Endodermal cell (in vitro differentiated cells): ENCODE data around the gene ZSCAN20. TPM values are rescaled to one million over a fixed set of nuclear protein-coding genes. Genes with fewer than 3 reads are reported as not detected.

Experiments used
- DNase-seq: peaks from one replicate; pipeline ENCODE4 v3.0.0-alpha.2; 2017
- H3K27ac ChIP-seq: 2 replicates; pipeline ENCODE4 v1.5.1; 2013; ENCODE audit warnings: mild to moderate bottlenecking, low read depth, low read length, moderate library complexity
- H3K27me3 ChIP-seq: 2 replicates; pipeline ENCODE4 v1.6.1; 2013; ENCODE audit warnings: mild to moderate bottlenecking, low read length, moderate library complexity; ENCODE audit not compliant: insufficient read depth, control insufficient read depth, poor library complexity, severe bottlenecking
- H3K36me3 ChIP-seq: 2 replicates; pipeline ENCODE4 v1.7.0; 2013; ENCODE audit warnings: mild to moderate bottlenecking, low read length, moderate library complexity; ENCODE audit not compliant: control insufficient read depth, insufficient read depth
- H3K4me1 ChIP-seq: one replicate; pipeline ENCODE4 v1.7.0; 2013; ENCODE audit warnings: low read length; ENCODE audit not compliant: control insufficient read depth, insufficient read depth
- H3K4me3 ChIP-seq: 2 replicates; pipeline ENCODE4 v1.5.1; 2013; ENCODE audit warnings: mild to moderate bottlenecking, low read length, moderate library complexity
- H3K9ac ChIP-seq: 2 replicates; pipeline ENCODE4 v1.6.1; 2013; ENCODE audit warnings: mild to moderate bottlenecking, low read length, moderate library complexity; ENCODE audit not compliant: poor library complexity, severe bottlenecking; ENCODE audit errors: extremely low read depth
- H3K9me3 ChIP-seq: 2 replicates; pipeline ENCODE4 v1.6.1; 2013; ENCODE audit warnings: mild to moderate bottlenecking, low read length, moderate library complexity; ENCODE audit not compliant: control insufficient read depth
- H3K27ac Mint-ChIP-seq: 2 replicates; pipeline ENCODE4 v1.8.0; 2020; ENCODE audit warnings: mixed read lengths
- H3K27me3 Mint-ChIP-seq: 2 replicates; pipeline ENCODE4 v1.8.0; 2021; ENCODE audit warnings: mild to moderate bottlenecking, mixed read lengths; ENCODE audit not compliant: insufficient read depth
- H3K36me3 Mint-ChIP-seq: 2 replicates; pipeline ENCODE4 v1.8.0; 2020; ENCODE audit warnings: low read depth, mixed read lengths
- H3K4me1 Mint-ChIP-seq: 2 replicates; pipeline ENCODE4 v1.8.0; 2020; ENCODE audit warnings: mixed read lengths
- H3K4me3 Mint-ChIP-seq: 2 replicates; pipeline ENCODE4 v1.8.0; 2020; ENCODE audit warnings: mild to moderate bottlenecking, moderate library complexity, mixed read lengths
- H3K9me3 Mint-ChIP-seq: 2 replicates; pipeline ENCODE4 v1.8.0; 2020; ENCODE audit warnings: mild to moderate bottlenecking, mixed read lengths
- CTCF ChIP-seq: fragments of 200-600 bp; sonication (generic); conservative IDR thresholded peaks from 2 replicates; pipeline ENCODE4 v1.5.0; 2021; ENCODE audit warnings: antibody characterized with exemption, mild to moderate bottlenecking
- WGBS, 2 experiments: methylation state at CpG; one replicate each; pipeline versions ENCODE4 v1.1.5 to v1.1.7; 2013; ENCODE audit warnings: missing lambda C conversion rate in 2 of 2, mixed read lengths in 1 of 2; ENCODE audit not compliant: insufficient coverage in 1 of 2, insufficient read length in 1 of 2; 5-methylcytosine and 5-hydroxymethylcytosine counted together
- total RNA-seq, 2 donors: library from RNA; stranded (reverse); fragmentation: NEBNext Ultra II Directional in 1 of 2; extraction: Animal tissue kit (Norgen Biotek cat#: 25700) in 1 of 2; gene quantifications; 2 replicates in 1 of 2; 3 replicates in 1 of 2; pipeline ENCODE4 v1.2.1, GENCODE V29; 2021

The ZSCAN20 gene
- total RNA-seq, 2 donors from 2014 or later, result 5.8 to 6.1 TPM

GRCh38 chr1:33443080-33443704 is 29.3 kb upstream of the ZSCAN20 start:
- TF ChIP-seq CTCF, result no peak
- no peak overlapping the region for H3K27ac Mint-ChIP-seq
- H3K4me1 Mint-ChIP-seq, result peaks cover 14% of the 10 kb centered on the region

DNA sequence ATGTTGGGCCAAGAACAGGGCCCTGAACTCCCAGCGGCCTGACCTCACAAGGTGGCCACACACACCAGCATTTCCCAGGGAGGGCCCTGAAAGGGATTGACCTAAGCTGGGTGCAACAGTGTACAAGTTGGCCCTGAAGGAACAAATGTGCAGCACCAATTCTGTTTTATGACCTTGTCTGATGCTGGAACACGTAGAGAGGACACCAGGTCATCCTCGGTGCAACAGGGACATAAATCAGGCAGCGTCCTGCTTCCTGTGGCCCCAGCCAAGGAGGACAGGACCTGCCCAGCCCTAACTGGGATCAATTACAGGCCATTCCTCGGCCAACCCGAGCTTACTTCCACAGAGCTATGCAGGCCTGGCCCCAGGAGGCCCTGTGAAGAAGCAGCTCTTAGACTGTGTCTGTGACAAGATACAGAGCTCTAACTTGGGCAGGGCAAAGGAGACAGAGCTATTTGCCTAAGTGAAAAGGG is 28.7 kb upstream of the ZSCAN20 start:
- no peaks in the 10 kb centered on the region for H3K9me3 ChIP-seq
- no peak overlapping the region for H3K4me3 Mint-ChIP-seq
- no peak overlapping the region for H3K9ac ChIP-seq
- no peak for TF ChIP-seq CTCF
- no peaks in the 10 kb centered on the region for H3K4me1 ChIP-seq
- no peaks in the 10 kb centered on the region for H3K9me3 Mint-ChIP-seq
- WGBS, 2 experiments, result 83 to 86% methylated on average over 4 to 6 of the region's 6 CpGs
- H3K27me3 Mint-ChIP-seq, result peaks cover 12% of the 10 kb centered on the region
- no peaks in the 10 kb centered on the region for H3K36me3 Mint-ChIP-seq
- no peak overlapping the region for H3K27ac Mint-ChIP-seq
- H3K27me3 ChIP-seq, result peaks cover 4% of the 10 kb centered on the region
- no peaks in the 10 kb centered on the region for H3K36me3 ChIP-seq
- H3K4me3 ChIP-seq, result no peak overlapping the region
- no peak overlapping the region for H3K27ac ChIP-seq
- H3K4me1 Mint-ChIP-seq, result peaks cover 17% of the 10 kb centered on the region
- DNase-seq, result peak; percentile 47

More at GRCh38 chr1:33443080-33443704, 29.3 kb upstream of the ZSCAN20 start:
- no peak for DNase-seq
- no peaks in the 10 kb centered on the region for H3K9me3 ChIP-seq
- 55 to 67% methylated on average over 3 of the region's 4 CpGs for WGBS, 2 experiments
- no peaks in the 10 kb centered on the region for H3K4me1 ChIP-seq
- H3K27me3 ChIP-seq, result peaks cover 4% of the 10 kb centered on the region
- H3K27me3 Mint-ChIP-seq, result peaks cover 9% of the 10 kb centered on the region
- H3K36me3 Mint-ChIP-seq, result no peaks in the 10 kb centered on the region
- no peak overlapping the region for H3K4me3 ChIP-seq
- no peak overlapping the region for H3K9ac ChIP-seq
- no peak overlapping the region for H3K4me3 Mint-ChIP-seq
- no peaks in the 10 kb centered on the region for H3K36me3 ChIP-seq
- no peaks in the 10 kb centered on the region for H3K9me3 Mint-ChIP-seq
- H3K27ac ChIP-seq, result no peak overlapping the region

GRCh38 chr1:33445108-33445507 is 27.3 kb upstream of the ZSCAN20 start:
- no peaks in the 10 kb centered on the region for H3K36me3 Mint-ChIP-seq
- Histone ChIP-seq H3K9ac (no peak overlapping the region), H3K9me3 (no peaks in the 10 kb centered on the region), H3K27ac (no peak overlapping the region), H3K4me1 (no peaks in the 10 kb centered on the region), H3K36me3 (no peaks in the 10 kb centered on the region), H3K4me3 (no peak overlapping the region), H3K27me3 (peaks cover 4% of the 10 kb centered on the region)
- peaks cover 12% of the 10 kb centered on the region for H3K27me3 Mint-ChIP-seq
- WGBS, 2 experiments, result 91 to 93% methylated on average over 6 of the region's 6 CpGs
- DNase-seq, result no peak
- no peak for TF ChIP-seq CTCF
- H3K9me3 Mint-ChIP-seq, result no peaks in the 10 kb centered on the region
- peaks cover 19% of the 10 kb centered on the region for H3K4me1 Mint-ChIP-seq
- no peak overlapping the region for H3K4me3 Mint-ChIP-seq
- no peak overlapping the region for H3K27ac Mint-ChIP-seq
